GM21515 (cell line): Measurements from ENCODE around the gene SOX5.
"Not testable (repeated sequence)": the region's sequence is repeated elsewhere in the genome, so short reads cannot be mapped to it uniquely, and the experiment has no call there.

ENCODE experiments used
- ATAC-seq: cut with Tn5 transposase; IDR thresholded peaks from one replicate; pipeline ENCODE4 v1.9.1; 2021; ENCODE audit not compliant: unreplicated experiment

The SOX5 gene

DNA sequence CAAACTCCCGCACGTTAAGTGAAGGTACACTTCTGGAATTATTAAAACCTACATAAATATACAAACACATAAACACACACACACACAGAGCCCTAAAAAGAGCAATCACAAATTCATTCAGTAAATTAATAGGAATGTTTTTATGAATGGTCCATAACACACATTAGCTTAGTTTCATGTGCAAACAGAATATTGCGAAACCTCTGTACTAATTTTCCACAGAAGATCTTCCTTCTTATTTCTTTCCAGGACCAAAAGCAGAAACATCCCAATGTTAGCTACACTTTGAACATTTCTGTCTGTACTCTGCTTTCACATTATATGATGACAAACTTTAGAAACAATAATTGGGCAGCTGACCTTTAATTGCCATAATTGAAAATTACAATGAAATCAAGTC is 101.6 kb downstream of the SOX5 start:
- no peak for ATAC-seq

DNA sequence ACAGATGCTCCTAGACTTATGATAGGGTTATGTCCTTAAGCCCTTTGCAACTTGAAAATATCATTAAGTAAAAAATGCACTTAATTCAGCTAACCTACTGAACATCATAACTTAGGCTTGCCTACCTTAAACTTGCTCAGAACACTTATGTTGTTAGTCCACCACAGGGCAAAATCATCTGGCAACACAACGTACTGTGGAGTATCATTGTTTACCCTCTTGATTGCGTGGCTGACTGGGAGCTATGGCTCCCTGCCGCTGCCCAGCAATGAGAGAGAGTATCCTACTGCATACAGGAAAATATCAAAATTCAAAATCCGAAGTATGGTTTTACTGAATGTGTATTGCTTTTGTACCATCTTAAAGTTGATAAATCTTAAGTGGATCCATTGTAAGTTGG is 105.5 kb downstream of the SOX5 start:
- ATAC-seq: no peak

DNA sequence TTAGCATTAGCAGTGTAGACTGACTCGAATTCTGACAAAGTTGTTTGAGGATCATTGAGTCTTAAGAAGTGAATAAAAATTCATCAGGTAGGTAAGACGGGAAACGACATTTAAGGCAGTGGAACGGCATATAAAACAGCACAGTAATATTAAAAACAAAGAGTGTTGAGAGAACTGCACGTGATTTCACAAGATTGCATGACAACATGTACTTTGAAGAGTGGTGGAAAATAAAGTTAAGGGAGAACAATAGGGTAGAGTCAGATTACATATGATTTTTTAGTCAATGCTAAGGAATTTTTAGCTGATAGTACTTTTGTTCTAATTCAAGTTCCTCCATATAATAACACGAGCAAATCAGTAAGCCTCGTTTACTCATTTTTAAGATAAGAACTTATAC is 115.4 kb downstream of the SOX5 start:
- ATAC-seq: no peak

DNA sequence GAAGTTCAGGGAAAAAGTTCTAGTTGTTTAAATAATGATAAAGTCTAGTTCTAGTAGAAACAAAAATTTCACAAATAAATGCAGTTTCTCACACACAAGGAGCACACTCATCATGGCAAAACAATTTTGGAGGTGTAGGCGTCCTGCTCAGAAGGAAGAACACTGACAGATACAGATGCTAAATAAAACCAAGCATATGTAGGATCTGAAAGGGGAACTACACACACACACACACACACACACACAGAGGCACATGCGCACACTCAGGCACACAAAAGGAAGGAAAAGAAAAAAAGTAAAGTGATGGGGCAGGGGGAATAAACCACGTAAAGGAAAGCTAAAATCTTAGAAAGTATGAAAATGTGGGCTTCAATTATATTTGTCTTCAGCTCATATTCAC is 117.7 kb downstream of the SOX5 start:
- ATAC-seq: no peak

DNA sequence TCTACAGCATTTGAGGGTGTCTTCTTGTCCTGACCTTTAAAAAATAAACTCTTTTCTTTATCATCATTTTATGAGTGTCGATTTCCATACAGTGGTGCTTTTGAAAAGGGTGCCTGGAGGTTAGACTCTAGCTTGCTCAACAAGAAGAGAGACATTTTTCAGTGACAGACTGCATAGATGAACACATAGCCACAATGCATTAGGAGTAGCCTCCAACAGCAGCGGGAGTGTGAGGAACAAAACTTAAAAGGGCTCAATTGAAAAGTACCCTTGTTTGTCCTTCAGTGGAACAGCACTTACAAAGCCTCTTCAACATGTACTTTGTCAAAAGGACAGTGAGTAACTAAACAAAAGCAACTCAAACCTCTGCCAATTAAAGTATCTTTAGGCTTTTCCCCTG is 119.3 kb downstream of the SOX5 start:
- ATAC-seq: no peak

DNA sequence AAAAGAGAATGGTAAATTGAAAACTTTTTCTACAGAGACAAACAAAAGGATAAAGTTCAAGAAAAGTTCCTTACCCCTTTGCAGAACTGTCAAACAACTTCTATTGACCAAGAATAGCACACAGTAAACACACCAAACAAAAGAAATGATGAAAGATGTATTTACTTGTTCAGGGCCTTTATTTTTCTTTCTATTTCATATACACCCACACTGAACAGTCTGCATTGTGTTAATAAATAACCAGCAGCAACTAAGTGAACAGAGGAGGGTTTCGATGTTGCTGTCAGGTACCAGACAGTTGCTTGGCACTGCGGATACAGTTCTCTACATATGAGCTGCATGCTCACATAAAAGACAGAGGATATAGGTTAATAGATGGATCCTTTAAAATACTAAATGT is 122.1 kb downstream of the SOX5 start:
- no peak for ATAC-seq

DNA sequence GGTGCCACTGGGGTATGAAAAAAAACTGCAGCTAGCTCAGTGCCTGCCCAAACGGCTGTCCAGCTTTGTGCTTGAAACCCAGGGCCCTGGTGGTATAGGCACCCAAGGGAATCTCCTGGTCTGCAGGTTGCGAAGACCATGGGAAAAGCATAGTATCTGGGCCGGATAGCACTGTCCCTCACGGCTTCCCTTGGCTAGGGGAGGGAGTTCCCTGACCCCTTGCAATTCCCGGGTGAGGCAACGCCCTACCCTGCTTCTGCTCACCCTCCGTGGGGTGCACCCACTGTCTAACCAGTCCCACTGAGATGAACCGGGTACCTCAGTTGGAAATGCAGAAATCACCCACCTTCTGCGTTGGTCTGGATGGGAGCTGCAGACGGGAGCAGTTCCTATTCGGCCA is 124.3 kb downstream of the SOX5 start:
- ATAC-seq: not testable (repeated sequence)

DNA sequence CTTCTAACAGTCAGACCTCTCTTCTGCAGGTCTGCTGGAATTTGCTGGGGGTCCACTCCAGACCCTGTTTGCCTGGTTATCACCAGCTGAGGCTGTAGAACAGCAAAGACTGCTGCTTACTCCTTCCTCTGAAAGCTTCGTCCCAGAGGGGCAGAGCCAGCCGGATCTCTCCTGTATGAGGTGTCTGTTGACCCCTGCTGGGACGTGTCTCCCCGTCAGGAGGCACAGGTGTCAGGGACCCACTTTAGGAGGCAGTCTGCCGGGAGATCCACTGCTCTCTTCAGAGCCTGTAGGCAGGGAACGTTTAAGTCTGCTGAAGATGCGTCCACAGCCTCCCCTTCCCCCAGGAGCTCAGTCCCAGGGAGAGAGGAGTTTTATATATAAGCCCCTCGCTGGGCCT is 125.1 kb downstream of the SOX5 start:
- ATAC-seq: no peak

DNA sequence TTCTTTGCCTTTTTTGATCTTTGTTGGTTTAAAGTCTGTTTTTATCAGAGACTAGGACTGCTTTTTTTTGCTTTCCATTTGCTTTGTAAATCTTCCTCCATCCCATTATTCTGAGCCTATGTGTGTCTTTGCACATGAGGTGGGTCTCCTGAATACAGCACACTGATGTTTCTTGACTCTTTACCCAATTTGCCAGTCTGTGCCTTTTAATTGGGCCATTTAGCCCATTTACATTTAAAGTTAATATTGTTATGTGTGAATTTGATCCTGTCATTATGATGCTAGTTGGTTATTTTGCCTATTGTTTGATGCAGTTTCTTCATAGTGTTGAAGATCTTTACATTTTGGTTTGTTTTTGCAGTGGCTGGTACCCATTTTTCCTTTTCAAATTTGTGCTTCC is 126.6 kb downstream of the SOX5 start:
- ATAC-seq: not testable (repeated sequence)

DNA sequence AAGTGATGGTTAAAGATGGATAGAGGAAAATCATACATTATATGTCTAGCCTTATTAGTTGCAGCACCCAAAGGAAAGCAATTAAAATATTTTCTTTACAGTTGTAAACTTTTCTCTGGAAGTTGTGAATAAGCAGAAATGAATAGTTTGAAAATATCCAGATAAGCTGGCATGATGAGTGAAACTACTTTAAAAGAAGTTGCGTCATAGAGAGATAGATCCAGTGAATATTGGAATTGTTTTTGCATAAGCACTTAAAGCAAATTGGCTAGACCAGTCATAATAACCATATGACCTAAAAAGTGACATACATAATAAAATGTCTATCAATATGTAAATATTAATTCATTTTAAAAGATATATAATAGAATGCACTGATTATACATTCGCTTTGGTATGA is 132.1 kb downstream of the SOX5 start:
- ATAC-seq: no peak

DNA sequence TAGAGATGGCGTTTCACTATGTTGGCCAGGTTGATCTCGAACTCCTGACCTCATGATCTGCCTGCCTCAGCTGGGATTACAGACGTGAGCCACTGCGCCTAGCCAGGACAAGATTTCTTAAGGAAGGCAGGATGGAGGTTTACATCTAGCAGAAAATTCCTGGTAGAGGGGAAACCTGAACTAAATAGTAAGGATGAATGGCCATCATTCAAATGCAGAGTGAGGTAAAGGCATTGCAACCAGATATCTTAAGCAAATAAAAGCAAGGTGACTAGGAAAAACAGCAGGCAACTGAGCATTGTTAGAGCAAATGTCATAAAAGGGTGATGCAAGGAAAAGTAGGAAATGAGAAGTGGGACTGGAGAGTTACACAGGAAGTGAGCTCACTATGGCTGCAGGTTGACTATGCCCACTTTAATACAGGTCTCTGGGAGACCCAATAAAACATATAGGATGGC is 133.0 kb downstream of the SOX5 start:
- no peak for ATAC-seq

DNA sequence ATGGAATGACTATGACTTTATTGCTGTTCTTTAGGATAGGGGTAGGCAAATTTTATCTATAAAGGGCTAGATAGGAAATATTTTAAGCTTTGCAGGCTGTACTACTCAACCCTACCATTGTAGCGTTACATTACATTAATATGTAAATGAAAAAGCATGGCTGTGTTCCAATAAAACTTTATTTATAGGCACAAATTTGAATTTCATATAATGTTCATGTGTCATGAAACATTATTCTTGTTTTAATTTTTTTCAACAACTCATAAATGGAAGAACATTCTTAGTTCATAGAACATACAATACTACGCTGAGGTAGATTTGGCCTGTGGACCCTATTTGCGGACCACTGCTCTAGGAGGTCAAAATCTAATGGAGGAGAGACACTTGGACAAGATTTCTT is 133.7 kb downstream of the SOX5 start:
- ATAC-seq: no peak

DNA sequence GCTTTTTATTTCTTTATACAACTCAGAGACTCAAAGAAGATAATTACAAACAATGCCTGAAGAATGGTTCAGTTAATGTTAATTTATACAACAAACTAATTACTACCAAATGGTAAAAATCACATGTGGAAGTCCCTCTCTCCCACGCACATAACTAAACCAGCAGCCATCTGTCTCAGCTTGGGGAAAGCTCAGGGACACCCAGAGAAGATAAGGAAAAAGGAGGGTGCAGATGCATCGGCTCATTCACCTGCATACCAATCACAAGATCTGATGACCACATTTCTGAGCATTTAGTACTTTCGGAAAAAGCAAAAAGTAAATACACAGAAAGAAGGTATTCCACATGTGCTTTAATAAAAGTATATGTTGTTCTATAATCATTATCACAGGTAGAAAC is 136.3 kb downstream of the SOX5 start:
- ATAC-seq: no peak

DNA sequence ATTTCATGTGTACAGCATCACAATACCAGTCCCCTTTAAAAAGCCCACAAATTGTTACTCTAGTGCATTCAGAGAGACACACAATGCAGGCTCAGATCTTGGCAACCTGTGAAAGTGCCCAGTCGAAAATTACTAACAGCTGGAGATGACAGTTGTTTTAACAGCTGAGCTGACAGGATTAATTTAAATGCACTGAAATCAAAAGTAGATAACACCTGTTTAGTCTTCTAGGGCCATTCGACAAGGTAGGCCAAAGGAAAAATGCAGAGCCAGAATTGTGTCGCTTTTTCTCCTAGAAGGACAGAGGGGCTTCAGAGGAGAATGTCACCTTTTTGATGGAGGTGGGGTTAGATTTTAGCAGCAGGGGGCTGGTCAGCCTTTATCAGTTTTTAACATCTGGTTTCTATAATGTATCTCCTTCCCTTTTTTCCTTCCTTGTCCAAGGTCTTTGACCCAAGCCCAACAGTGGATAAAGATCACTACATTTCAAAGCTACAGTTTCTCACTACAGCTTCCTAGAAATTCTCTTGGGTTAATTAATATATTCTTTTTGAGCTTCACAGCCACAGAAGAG is 139.1 kb downstream of the SOX5 start:
- no peak for ATAC-seq

DNA sequence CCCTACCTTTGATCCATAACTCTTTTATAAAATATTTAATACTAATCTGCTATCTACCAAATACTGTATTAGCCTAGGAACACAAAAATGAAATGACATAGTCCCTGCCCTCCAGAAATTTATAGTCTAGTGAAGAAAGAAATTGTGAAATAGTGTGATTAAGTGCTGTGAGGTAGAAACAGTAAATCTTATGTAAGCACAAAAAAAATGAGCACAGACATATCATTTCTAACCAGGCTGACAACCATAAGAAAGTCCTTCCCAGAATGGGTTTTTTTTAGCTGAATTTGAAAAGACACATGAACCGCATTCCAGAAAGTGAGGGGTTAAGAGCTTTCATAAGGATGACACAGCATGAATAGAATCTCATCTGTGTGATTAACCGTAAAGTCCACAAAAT is 145.9 kb downstream of the SOX5 start:
- ATAC-seq: no peak

DNA sequence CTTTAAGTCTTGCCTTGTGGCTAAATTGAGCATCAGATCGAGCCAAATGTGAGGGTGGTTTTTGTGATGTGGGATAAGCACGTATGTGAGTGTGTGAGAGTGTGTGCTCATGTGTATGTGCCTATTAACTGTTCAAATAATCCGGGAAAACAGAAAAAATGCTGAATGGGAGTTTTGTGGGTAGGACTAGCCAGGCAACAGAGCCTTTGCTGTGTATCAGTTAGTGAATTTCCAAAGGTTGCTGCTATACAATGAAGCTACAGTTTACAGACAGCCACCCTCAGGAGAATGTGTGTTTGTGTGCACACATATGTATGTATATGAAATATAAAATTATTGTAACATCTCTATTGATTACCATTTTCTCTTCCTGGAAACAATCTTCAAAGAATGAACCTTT is 154.0 kb downstream of the SOX5 start:
- ATAC-seq: no peak

DNA sequence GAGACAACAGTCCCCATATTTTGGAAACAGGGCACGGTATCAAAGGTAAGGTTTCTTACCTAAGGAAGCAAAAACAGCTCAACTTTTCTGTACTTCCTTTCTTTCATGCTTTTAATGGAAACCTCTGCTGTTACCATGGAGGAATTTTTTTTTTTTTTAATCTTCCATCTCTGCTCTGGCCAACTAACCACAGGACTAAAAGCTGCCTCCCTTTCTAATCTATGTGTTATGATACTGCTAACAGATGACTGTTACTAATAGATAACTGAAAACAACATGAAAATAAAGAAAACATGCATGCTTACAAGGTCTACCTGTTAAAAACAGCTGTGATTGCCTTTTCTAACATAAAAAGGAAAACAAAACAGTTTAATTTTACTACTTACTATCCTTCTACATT is 168.4 kb downstream of the SOX5 start:
- ATAC-seq: no peak

DNA sequence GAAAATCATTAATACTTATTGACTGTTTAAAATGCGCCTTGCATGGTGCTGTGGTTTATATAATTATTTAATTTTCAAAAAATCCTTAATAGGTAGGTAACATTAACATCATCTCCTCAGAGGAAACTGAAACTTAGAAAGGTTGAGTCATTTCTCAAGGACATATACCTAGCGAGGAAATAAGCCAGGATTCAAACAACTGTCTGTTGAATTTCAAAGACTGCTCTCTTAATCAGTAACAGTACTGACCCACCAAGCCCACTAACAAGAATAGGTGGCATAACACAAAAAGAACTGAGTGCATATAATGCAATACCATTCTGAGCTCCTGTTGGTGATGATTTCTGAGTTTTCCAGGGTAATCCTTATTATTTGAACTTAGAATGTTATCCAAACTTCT is 174.3 kb downstream of the SOX5 start:
- no peak for ATAC-seq

DNA sequence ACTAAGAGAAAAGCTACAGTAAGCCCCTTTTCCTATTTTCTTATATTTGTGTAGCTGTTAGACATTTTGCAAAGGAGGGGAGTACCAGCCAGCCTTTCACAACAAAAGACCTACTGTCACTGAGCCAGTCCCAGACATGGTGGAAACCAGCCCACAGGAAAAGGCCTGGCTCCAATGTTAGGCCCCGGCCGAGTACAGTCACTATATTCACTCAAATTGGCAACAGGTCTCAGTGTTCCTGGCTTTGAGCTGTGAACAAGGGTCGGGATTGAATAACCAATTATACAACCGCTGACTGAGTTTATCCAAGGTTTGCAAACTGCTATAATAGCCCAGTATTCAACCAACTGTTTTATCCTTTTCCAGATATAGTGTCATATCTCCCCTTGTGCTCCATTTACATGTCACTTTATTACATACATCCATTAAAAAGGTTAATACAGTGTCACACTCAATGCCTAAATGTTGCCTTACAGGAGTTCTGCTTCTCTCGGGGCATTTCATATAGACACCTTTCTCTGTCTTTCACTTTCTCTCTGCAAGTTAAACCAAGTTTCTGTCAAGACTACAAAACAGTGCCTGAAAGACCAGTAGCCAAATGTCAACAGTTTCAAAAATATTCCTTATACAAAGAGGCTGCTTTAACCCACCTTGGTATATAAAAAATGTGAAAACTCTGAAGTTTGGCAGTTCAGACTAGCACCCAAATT is 178.1 kb downstream of the SOX5 start:
- no peak for ATAC-seq

DNA sequence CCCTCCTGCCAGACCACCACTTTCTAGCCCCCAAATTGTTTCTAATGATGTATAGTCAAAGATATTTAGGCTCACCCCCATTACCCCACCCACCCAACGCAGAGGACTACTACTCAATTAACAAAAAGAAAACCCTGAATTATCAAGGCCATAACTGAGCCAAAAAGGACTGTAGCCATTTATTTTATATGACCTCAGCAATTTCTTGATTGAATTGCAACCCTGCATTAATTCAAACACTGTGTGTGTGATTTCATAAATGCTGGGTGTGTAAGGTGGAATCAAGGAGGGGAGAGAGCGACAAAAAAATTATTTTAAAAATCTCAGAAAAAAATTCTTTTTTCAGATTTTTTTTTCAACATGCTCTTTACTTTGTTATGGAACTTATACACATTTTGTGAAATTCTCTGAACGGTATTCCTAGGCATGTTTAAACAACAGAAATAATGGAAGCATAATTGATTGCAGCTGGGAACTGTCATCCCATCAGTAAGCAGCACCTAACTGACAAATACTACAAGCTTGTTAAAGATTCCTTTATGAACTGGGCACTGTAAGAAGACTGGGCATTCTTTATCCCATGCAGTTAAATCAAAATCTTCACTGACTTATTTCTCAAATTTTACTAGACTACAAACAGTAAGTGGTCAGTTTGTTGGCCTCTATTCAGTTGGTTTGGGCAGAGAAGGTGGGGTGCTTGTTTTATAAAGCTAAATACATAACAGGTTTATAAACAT is 179.1 kb downstream of the SOX5 start:
- ATAC-seq: no peak

DNA sequence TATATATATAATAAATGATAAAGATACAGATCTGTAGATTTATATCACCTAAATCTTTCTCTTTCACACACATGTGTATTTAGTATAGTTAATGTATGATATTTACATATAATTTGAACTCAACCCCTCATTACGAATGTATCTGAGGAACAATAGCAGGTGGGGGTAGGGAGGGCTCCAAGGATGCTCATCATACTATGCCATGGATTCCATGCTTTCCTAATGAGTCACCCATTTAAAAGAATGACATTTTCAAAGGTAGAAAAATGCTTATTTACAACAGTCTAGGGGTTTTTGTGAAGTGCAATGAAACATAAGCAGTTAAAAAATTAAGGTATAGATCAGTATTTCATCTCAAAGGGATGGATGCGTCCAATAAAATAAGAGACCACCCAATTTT is 181.6 kb downstream of the SOX5 start:
- ATAC-seq: no peak

DNA sequence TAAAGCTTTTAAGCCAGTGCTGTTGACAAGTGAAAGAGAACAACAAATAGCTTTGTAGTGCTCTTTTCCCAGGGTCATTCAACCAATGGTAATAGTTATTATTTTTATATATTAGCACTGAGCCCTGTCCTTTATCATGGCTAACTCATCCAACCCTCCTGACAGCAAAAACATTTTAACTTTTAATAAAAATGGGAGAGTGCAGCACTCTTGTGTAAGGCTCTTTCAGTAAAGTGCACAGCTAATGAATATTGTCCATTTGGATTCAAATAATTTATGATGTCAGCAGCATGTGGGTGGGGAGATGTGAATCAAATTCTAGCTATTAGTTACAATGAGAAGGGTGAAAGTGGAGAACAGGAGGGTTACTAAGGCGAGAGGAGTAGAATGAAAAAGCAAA is 185.7 kb downstream of the SOX5 start:
- ATAC-seq: no peak
